ENCODE measurements around the gene TEX2. TPM values are rescaled to one million over a fixed set of nuclear protein-coding genes. Genes with fewer than 3 reads are reported as not detected.

The TEX2 gene
- total and polyA plus RNA-seq, 9 of the 15 experiments (the other 6 are each of a cell fraction or from before 2014, with no cell fraction given): 4.1 to 27.6 (median 19.3) TPM

- peak; percentile 59; the same call in 1 of the 2 replicates for TF ChIP-seq KDM2B (CRISPR knock-in tag; IDR thresholded peaks at IDR 0.05)
- peak; percentile 93 for TF ChIP-seq ATF7 (IDR thresholded peaks at IDR 0.05)
- 0 out of 2 replicates have a peak, but pooled peaks have one; percentile 47 for TF ChIP-seq ZNF224 (CRISPR knock-in tag; IDR thresholded peaks at IDR 0.05)
- TF ChIP-seq ZNF395 (CRISPR knock-in tag; IDR thresholded peaks at IDR 0.05): peak; percentile 38; the same call in 1 of the 2 replicates
- peak; percentile 81; the same call in 1 of the 2 replicates for TF ChIP-seq ZBED1 (IDR thresholded peaks at IDR 0.05)
- TF ChIP-seq TCF7 (IDR thresholded peaks at IDR 0.05; ENCODE audit: borderline replicate concordance): no peak; the same call in 1 of the 2 replicates
- TF ChIP-seq EWSR1 (IDR thresholded peaks at IDR 0.05; ENCODE audit: borderline replicate concordance, low read depth, partially characterized antibody): no peak
- TF ChIP-seq SMARCA4 (IDR thresholded peaks at IDR 0.05): no peak
- peak; percentile 100 for TF ChIP-seq MTA3 (IDR thresholded peaks at IDR 0.05; ENCODE audit: borderline replicate concordance)
- peak; percentile 89 for TF ChIP-seq HNRNPH1 (optimal IDR thresholded peaks at IDR 0.05; ENCODE audit: low read depth, low read length)
- TF ChIP-seq TFE3 (CRISPR knock-in tag; IDR thresholded peaks at IDR 0.05): no peak
- peak; percentile 95 for TF ChIP-seq GTF2A2 (tag; IDR thresholded peaks at IDR 0.05)
- no peak for TF ChIP-seq SETDB1 (IDR thresholded peaks at IDR 0.05; ENCODE audit: low read length)
- peak; percentile 60; the same call in 1 of the 2 replicates for TF ChIP-seq ZKSCAN1 (IDR thresholded peaks at IDR 0.05; ENCODE audit: low read depth, low read length)
- peak; percentile 2; the same call in 1 of the 2 replicates for TF ChIP-seq EP300 (IDR thresholded peaks at IDR 0.05; ENCODE audit: low read length)
- TF ChIP-seq BRD4 (IDR thresholded peaks at IDR 0.05): peak; percentile 54; the same call in 1 of the 2 replicates
- TF ChIP-seq DIDO1 (tag; IDR thresholded peaks at IDR 0.05; ENCODE audit: low read depth): 0 out of 2 replicates have a peak, but pooled peaks have one; percentile 79
- TF ChIP-seq SP2 (IDR thresholded peaks at IDR 0.05; ENCODE audit: extremely low read depth, low read depth, low read length, poor library complexity, severe bottlenecking): peak; percentile 96
- TF ChIP-seq ELK1 (CRISPR knock-in tag; IDR thresholded peaks at IDR 0.05): no peak
- peak in 1 of 2 experiments; percentile 81; a peak in 2 of 4 replicates for TF ChIP-seq ZMIZ1 (IDR thresholded peaks at IDR 0.05; ENCODE audit: low read depth in 2 of 2, low read length in 2 of 2)
- TF ChIP-seq SMARCE1 (IDR thresholded peaks at IDR 0.05): peak; percentile 16; the same call in 1 of the 2 replicates
- TF ChIP-seq STAT5A (IDR thresholded peaks at IDR 0.05; ENCODE audit: borderline replicate concordance, low read length): peak; percentile 35; the same call in 1 of the 2 replicates
Measured at GRCh38 chr17:64145751-64146417, 117.2 kb downstream of the TEX2 start (continued).
